Omental fat pad (tissue), 4 donors: ENCODE results near the gene FAM89B. TPM values are rescaled to one million over a fixed set of nuclear protein-coding genes. Genes with fewer than 3 reads are reported as not detected.
A peak's percentile ranks its signal among the peaks of the same experiment; 100 is the strongest.

Experiments used
- ATAC-seq: fragments of 150-250 bp; one replicate; pipeline ENCODE4 v1.9.1; 2016; ENCODE audit warnings: mild to moderate bottlenecking, moderate library complexity; ENCODE audit not compliant: low FRiP score
- DNase-seq: peaks from one replicate; pipeline ENCODE4 v3.0.0-alpha.2; 2019; ENCODE audit warnings: low spot score
- CTCF ChIP-seq, 3 donors: fragments of 450-650 bp; IDR thresholded peaks; one replicate each; pipeline ENCODE4 v1.5.1; 2016 to 2017; ENCODE audit warnings: antibody characterized with exemption in 3 of 3, mild to moderate bottlenecking in 3 of 3, moderate library complexity in 2 of 3
- total RNA-seq, 4 donors: library from RNA; depleted of rRNA; stranded (reverse); fragments of >200 nt; gene quantifications; one replicate each; pipeline ENCODE4 v1.1.0, GENCODE V29; 2016

FAM89B gene
- total RNA-seq, 4 donors from 2014 or later, result 29.1 to 37.4 (median 33.1) TPM

GRCh38 chr11:65554842-65555430 lies 17.4 kb upstream of the FAM89B start:
- TF ChIP-seq CTCF (IDR thresholded peaks at IDR 0.05), result no peak
- no peak for ATAC-seq

GRCh38 chr11:65555693-65556231 lies 16.6 kb upstream of the FAM89B start:
- DNase-seq (no peak), ATAC-seq (peak; percentile 15)
- no peak for TF ChIP-seq CTCF (IDR thresholded peaks at IDR 0.05)

More at GRCh38 chr11:65554842-65555430, 17.4 kb upstream of the FAM89B start:
- no peak for DNase-seq

GRCh38 chr11:65556470-65557279 lies 15.7 kb upstream of the FAM89B start:
- no peak for DNase-seq
- no peak for ATAC-seq
- no peak for TF ChIP-seq CTCF (IDR thresholded peaks at IDR 0.05)

GRCh38 chr11:65557280-65558001 lies 14.9 kb upstream of the FAM89B start:
- no peak for TF ChIP-seq CTCF (IDR thresholded peaks at IDR 0.05)
- DNase-seq (no peak), ATAC-seq (no peak)

GRCh38 chr11:65558002-65558929 lies 14.1 kb upstream of the FAM89B start, which contains the start of gene LTBP3:
Gene LTBP3, minus strand, starts transcription at chr11:65558359. Its CDS starts 400 bp downstream, at chr11:65557959.
- peak; percentile 51 for ATAC-seq
- no peak for TF ChIP-seq CTCF (IDR thresholded peaks at IDR 0.05)
- DNase-seq, result no peak

- no peak for TF ChIP-seq CTCF (IDR thresholded peaks at IDR 0.05)
- no peak for DNase-seq
- no peak for ATAC-seq
Observed at GRCh38 chr11:65558930-65559509, 13.3 kb upstream of the FAM89B start.
